H1 (cell line): ENCODE data around the gene ING5. TPM values are rescaled to one million over a fixed set of nuclear protein-coding genes. Genes with fewer than 3 reads are reported as not detected.

ENCODE experiments used
- BACH1 ChIP-seq: IDR thresholded peaks from 2 replicates; pipeline ENCODE4 v1.6.1; 2012; ENCODE audit warnings: low read length, improper control_type of control experiment
- BRCA1 ChIP-seq: IDR thresholded peaks from 2 replicates; pipeline ENCODE4 v1.6.1; 2012; ENCODE audit warnings: low read depth, low read length, improper control_type of control experiment
- CBX5 ChIP-seq: fragments of 300-800, 300-1000 bp; sonication (generic); IDR thresholded peaks from 2 replicates; pipeline ENCODE4 v1.7.1; 2016; ENCODE audit warnings: antibody characterized with exemption, low read length, low read depth
- CHD2 ChIP-seq: IDR thresholded peaks from 2 replicates; pipeline ENCODE4 v1.6.1; 2012; ENCODE audit warnings: low read length, improper control_type of control experiment
- EGR1 ChIP-seq: IDR thresholded peaks from 2 replicates; pipeline ENCODE4 v1.6.1; 2011; ENCODE audit warnings: low read depth, low read length, borderline replicate concordance
- FOSL1 ChIP-seq: IDR thresholded peaks from 2 replicates; pipeline ENCODE4 v1.6.1; 2011; ENCODE audit warnings: mild to moderate bottlenecking, low read depth, low read length, moderate library complexity; ENCODE audit not compliant: insufficient read depth
- GTF2F1 ChIP-seq: IDR thresholded peaks from 2 replicates; pipeline ENCODE4 v1.6.1; 2012; ENCODE audit warnings: low read depth, low read length, improper control_type of control experiment, borderline replicate concordance
- HDAC2 ChIP-seq, 2 experiments: fragments of 300-600 bp in 1 of 2; sonication (generic) in 1 of 2; IDR thresholded peaks; 2 replicates each; pipeline ENCODE4 v1.6.1; 2011 to 2012; ENCODE audit warnings: low read depth in 2 of 2, low read length in 2 of 2, mild to moderate bottlenecking in 2 of 2, moderate library complexity in 2 of 2, borderline replicate concordance in 1 of 2, inconsistent platforms in 1 of 2
- HDAC6 ChIP-seq: IDR thresholded peaks from one replicate; pipeline ENCODE4 v1.7.1; 2012; ENCODE audit warnings: low read depth, mild to moderate bottlenecking, inconsistent platforms, low read length, moderate library complexity
- JUND ChIP-seq: IDR thresholded peaks from 2 replicates; pipeline ENCODE4 v1.6.1; 2011; ENCODE audit warnings: mild to moderate bottlenecking, improper control_type of control experiment, low read length
- KDM4A ChIP-seq: IDR thresholded peaks from one replicate; pipeline ENCODE4 v1.7.1; 2012; ENCODE audit warnings: low read depth, mild to moderate bottlenecking, moderate library complexity, low read length, inconsistent platforms; ENCODE audit not compliant: severe bottlenecking
- RAD21 ChIP-seq, 2 experiments: IDR thresholded peaks in 1 of 2; conservative IDR thresholded peaks in 1 of 2; 2 replicates each; pipeline ENCODE4 v1.6.1; 2011; ENCODE audit warnings: low read depth in 2 of 2, low read length in 2 of 2, improper control_type of control experiment in 1 of 2, inconsistent platforms in 1 of 2, mild to moderate bottlenecking in 1 of 2, moderate library complexity in 1 of 2
- RNF2 ChIP-seq: fragments of 200-900, 300-1000 bp; sonication (generic); IDR thresholded peaks from 2 replicates; pipeline ENCODE4 v1.7.1; 2016; ENCODE audit warnings: borderline replicate concordance, low read depth, mild to moderate bottlenecking, antibody characterized with exemption, low read length; ENCODE audit not compliant: poor library complexity, severe bottlenecking; ENCODE audit errors: missing control alignments
- RXRA ChIP-seq: IDR thresholded peaks from 2 replicates; pipeline ENCODE4 v1.6.1; 2011; ENCODE audit warnings: low read depth, mild to moderate bottlenecking, low read length, moderate library complexity; ENCODE audit not compliant: insufficient read depth
- SIN3A ChIP-seq, 2 experiments: IDR thresholded peaks in 1 of 2; conservative IDR thresholded peaks in 1 of 2; 2 replicates each; pipeline ENCODE4 v1.6.1; 2011 to 2012; ENCODE audit warnings: low read length in 2 of 2, improper control_type of control experiment in 1 of 2, low read depth in 1 of 2, mild to moderate bottlenecking in 1 of 2
- SIRT6 ChIP-seq: IDR thresholded peaks from one replicate; pipeline ENCODE4 v1.7.1; 2012; ENCODE audit warnings: low read length, inconsistent platforms
- SP2 ChIP-seq: IDR thresholded peaks from 2 replicates; pipeline ENCODE4 v1.6.1; 2012; ENCODE audit warnings: mild to moderate bottlenecking, low read length, inconsistent platforms
- SUZ12 ChIP-seq: fragments of 200-600 bp; sonication (generic); IDR thresholded peaks from 2 replicates; pipeline ENCODE4 v1.6.1; 2012; ENCODE audit warnings: mild to moderate bottlenecking, inconsistent platforms, low read length, moderate library complexity, mixed read lengths
- TAF1 ChIP-seq: IDR thresholded peaks from 2 replicates; pipeline ENCODE4 v1.6.1; 2011; ENCODE audit warnings: mild to moderate bottlenecking, low read depth, low read length
- TAF7 ChIP-seq: optimal IDR thresholded peaks from 2 replicates; pipeline ENCODE3; 2011; ENCODE audit warnings: low read depth, mild to moderate bottlenecking, inconsistent platforms, low read length, moderate library complexity, borderline replicate concordance
- TBP ChIP-seq: IDR thresholded peaks from 2 replicates; pipeline ENCODE4 v1.6.1; 2011; ENCODE audit warnings: low read depth, low read length, improper control_type of control experiment
- polyA plus RNA-seq, 7 experiments: library from polyadenylated mRNA; depleted of rRNA in 3 of 7; stranded (reverse) in 5 of 7; unstranded in 2 of 7; fragments of >200 nt in 5 of 7; fragments of 200-250 nt in 2 of 7; gene quantifications; 1 replicate in 5 of 7; 2 replicates in 1 of 7; 4 replicates in 1 of 7; pipeline versions ENCODE4 v1.2.1 to v1.2.3, GENCODE V29; 2011 to 2013; ENCODE audit warnings: missing spikeins in 2 of 7, mixed read lengths in 2 of 7
- total RNA-seq: library from RNA; stranded (reverse); fragmentation: NEBNext Ultra II Directional; extraction: Animal tissue kit (Norgen Biotek cat#: 25700); gene quantifications from 2 replicates; pipeline ENCODE4 v1.2.1, GENCODE V29; 2021
- TF ChIP-seq, protein P1 (sequence below): IDR thresholded peaks from 2 replicates; pipeline ENCODE4 v1.6.1; 2012; ENCODE audit warnings: inconsistent platforms

The ING5 gene
- total and polyA plus RNA-seq, 2 of the 8 experiments (the other 6 are each of a cell fraction or from before 2014, with no cell fraction given), result 41.5 to 47.4 TPM

DNA sequence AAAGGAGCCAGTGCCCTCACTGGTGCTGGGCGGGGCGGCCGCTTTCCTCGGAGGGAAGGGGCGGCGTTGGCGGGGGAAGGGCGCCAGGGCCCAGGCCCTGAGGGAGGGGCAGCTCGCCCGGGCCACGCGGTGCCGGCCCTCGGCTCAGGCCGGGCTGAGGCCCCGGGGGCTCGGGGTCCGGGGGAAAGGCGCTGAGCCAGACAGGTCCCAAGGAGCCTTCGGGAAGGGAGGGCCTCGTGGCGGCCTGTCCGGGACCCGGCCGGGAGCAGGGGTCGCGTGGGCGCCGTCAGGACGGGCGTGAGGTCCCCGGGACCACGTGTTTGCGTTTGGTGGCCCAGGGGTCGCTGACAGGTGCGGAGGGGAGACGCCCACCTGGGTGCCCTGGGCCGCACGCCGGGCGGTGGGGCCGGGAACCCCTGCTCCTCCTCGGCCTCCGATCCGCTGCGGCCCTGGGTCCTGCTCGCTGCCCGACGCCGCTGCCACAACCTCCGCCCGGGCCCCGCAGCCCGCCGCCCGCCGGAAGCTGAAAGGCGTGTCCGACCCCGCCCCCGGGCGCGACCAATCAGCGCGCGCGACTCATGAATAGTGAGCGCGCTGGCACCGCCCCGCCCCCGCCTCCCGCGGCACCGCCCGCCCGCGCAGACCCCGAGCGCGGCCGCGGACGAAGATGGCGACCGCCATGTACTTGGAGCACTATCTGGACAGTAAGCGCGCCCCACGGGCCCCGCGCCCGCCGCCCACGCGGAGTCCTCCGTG is at the start of gene ING5 (continued):
- no peak for TF ChIP-seq SUZ12
- TF ChIP-seq TAF7, result peak; percentile 89
- TF ChIP-seq, protein P1, sequence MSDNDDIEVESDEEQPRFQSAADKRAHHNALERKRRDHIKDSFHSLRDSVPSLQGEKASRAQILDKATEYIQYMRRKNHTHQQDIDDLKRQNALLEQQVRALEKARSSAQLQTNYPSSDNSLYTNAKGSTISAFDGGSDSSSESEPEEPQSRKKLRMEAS, result 0 out of 2 replicates have a peak, but pooled peaks have one; percentile 61
- TF ChIP-seq CBX5, result no peak
- no peak for TF ChIP-seq SP2
- no peak for TF ChIP-seq RXRA
- TF ChIP-seq TAF1, result peak; percentile 85
- no peak for TF ChIP-seq CHD2
- TF ChIP-seq RNF2, result no peak
- peak in 1 of 2 experiments; percentile 79; a peak in 2 of 4 replicates for TF ChIP-seq SIN3A (conservative IDR thresholded peaks at IDR 0.05 in 1 of 2, IDR thresholded peaks at IDR 0.05 in 1 of 2; ENCODE audit: low read depth in 1 of 2, low read length in 2 of 2)
- no peak for TF ChIP-seq FOSL1
- TF ChIP-seq TBP, result peak; percentile 64; the same call in 1 of the 2 replicates
- TF ChIP-seq EGR1, result peak; percentile 84; the same call in 1 of the 2 replicates
- peak; percentile 48 for TF ChIP-seq KDM4A
- TF ChIP-seq RAD21 (IDR thresholded peaks at IDR 0.05 in 1 of 2, conservative IDR thresholded peaks at IDR 0.05 in 1 of 2; ENCODE audit: low read depth in 2 of 2, low read length in 2 of 2), result peak in 1 of 2 experiments; percentile 14; a peak in 1 of 4 replicates
- no peak for TF ChIP-seq HDAC6
- peak; percentile 2; the same call in 1 of the 2 replicates for TF ChIP-seq JUND
- TF ChIP-seq HDAC2 (IDR thresholded peaks at IDR 0.05; ENCODE audit: borderline replicate concordance in 1 of 2, low read depth in 2 of 2, low read length in 2 of 2), result peak in 1 of 2 experiments; percentile 33; a peak in 1 of 4 replicates
- no peak for TF ChIP-seq GTF2F1
- no peak for TF ChIP-seq SIRT6
- peak; percentile 28; the same call in 1 of the 2 replicates for TF ChIP-seq BACH1
- no peak for TF ChIP-seq BRCA1
